OCI-LY1 (cell line): ENCODE results near the gene ZNF443.

Experiments
- H2AFZ ChIP-seq: fragments of 200-600 bp; sonication (generic), shearing (Covaris generic); 2 replicates; pipeline ENCODE4 v1.6.0; 2014; ENCODE audit warnings: antibody characterized with exemption, mild to moderate bottlenecking, low read length
- H3F3A ChIP-seq: fragments of 200-600 bp; sonication (generic), shearing (Covaris generic); 2 replicates; pipeline ENCODE4 v1.6.0; 2014; ENCODE audit warnings: mild to moderate bottlenecking, antibody characterized with exemption, low read length, moderate library complexity; ENCODE audit not compliant: insufficient read depth
- H3K27ac ChIP-seq: fragments of 200-600 bp; sonication (generic); 2 replicates; pipeline ENCODE4 v1.5.1; 2014; ENCODE audit warnings: low read length, mixed run types, mild to moderate bottlenecking, low read depth; ENCODE audit not compliant: poor library complexity, severe bottlenecking
- H3K27me3 ChIP-seq: fragments of 200-600 bp; sonication (generic); 2 replicates; pipeline ENCODE4 v1.6.0; 2014; ENCODE audit warnings: antibody characterized with exemption, mild to moderate bottlenecking, low read length, moderate library complexity; ENCODE audit not compliant: insufficient read depth
- H3K36me3 ChIP-seq: fragments of 200-600 bp; sonication (generic); 2 replicates; pipeline ENCODE4 v1.6.1; 2014; ENCODE audit warnings: mild to moderate bottlenecking, antibody characterized with exemption, low read length, moderate library complexity, mixed read lengths; ENCODE audit not compliant: insufficient read depth
- H3K4me1 ChIP-seq: fragments of 200-600 bp; sonication (generic); 2 replicates; pipeline ENCODE4 v1.5.1; 2014; ENCODE audit warnings: mild to moderate bottlenecking, low read length, moderate library complexity; ENCODE audit not compliant: insufficient read depth, severe bottlenecking
- H3K4me2 ChIP-seq: fragments of 200-600 bp; sonication (generic), shearing (Covaris generic); 2 replicates; pipeline ENCODE4 v1.6.1; 2014; ENCODE audit warnings: low read length
- H3K4me3 ChIP-seq: fragments of 200-600 bp; sonication (generic); 2 replicates; pipeline ENCODE4 v1.5.1; 2014; ENCODE audit warnings: low read length, low read depth, mild to moderate bottlenecking, mixed read lengths; ENCODE audit not compliant: poor library complexity, severe bottlenecking
- H3K79me2 ChIP-seq: fragments of 200-600 bp; shearing (Covaris generic); 2 replicates; pipeline ENCODE4 v1.6.1; 2016; ENCODE audit warnings: mixed run types, low read length, mixed read lengths; ENCODE audit not compliant: insufficient read depth
- H3K9ac ChIP-seq: fragments of 200-600 bp; sonication (generic), shearing (Covaris generic); 2 replicates; pipeline ENCODE4 v1.6.1; 2014; ENCODE audit warnings: mild to moderate bottlenecking, low read length, mixed read lengths
- H3K9me2 ChIP-seq: fragments of 200-600 bp; sonication (generic), shearing (Covaris generic); 2 replicates; pipeline ENCODE4 v1.6.1; 2014; ENCODE audit warnings: low read depth, mild to moderate bottlenecking, low read length, mixed read lengths
- H3K9me3 ChIP-seq: fragments of 200-600 bp; shearing (Covaris generic); 2 replicates; pipeline ENCODE4 v1.6.1; 2014; ENCODE audit warnings: low read length, mixed read lengths
- H4K20me1 ChIP-seq: fragments of 200-600 bp; sonication (generic), shearing (Covaris generic); 2 replicates; pipeline ENCODE4 v1.6.0; 2016; ENCODE audit warnings: mild to moderate bottlenecking, low read length; ENCODE audit not compliant: insufficient read depth
- CTCF ChIP-seq: fragments of 200-600 bp; sonication (generic), shearing (Covaris generic); IDR thresholded peaks from 2 replicates; pipeline ENCODE4 v1.5.1; 2017; ENCODE audit warnings: mild to moderate bottlenecking, antibody characterized with exemption, low read length, moderate library complexity, mixed read lengths
- EZH2 ChIP-seq: fragments of 200-600 bp; sonication (generic), shearing (Covaris generic); IDR thresholded peaks from 2 replicates; pipeline ENCODE4 v1.8.0; 2017; ENCODE audit warnings: borderline replicate concordance, mixed run types, mild to moderate bottlenecking, antibody characterized with exemption, low read length, moderate library complexity, mixed read lengths

The ZNF443 gene

DNA sequence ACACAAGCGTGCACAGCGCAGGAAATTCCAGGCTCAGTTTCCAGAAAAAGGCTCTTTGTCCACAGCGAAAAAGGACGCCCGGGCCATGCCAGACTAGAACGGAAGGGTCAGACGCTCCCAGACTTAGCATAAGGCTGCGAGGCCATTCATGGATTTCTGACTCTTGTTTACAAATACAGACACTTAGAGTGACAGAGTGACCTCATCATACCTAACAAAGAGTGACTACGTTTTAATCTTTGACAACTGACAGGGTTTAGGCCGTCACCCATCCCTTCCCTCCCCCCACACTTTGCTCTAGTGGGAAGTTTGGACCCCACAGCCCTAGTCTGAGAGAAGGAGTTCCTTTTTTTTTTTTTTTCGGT, 44.2 kb upstream of the ZNF443 start:
- Histone ChIP-seq H3F3A (no peaks in the 10 kb centered on the region), H3K36me3 (no peaks in the 10 kb centered on the region; the same call in 1 of the 2 replicates), H3K4me3 (peak overlapping the region; percentile 95), H3K27ac (no peak overlapping the region), H2AFZ (peak overlapping the region; percentile 89), H3K9me3 (peaks cover 3% of the 10 kb centered on the region; the same call in 1 of the 2 replicates), H3K9ac (peak overlapping the region; percentile 86), H3K79me2 (peaks cover 8% of the 10 kb centered on the region), H3K9me2 (no peaks in the 10 kb centered on the region), H3K4me2 (peak overlapping the region; percentile 89), H3K4me1 (peaks cover 28% of the 10 kb centered on the region), H3K27me3 (no peaks in the 10 kb centered on the region), H4K20me1 (no peaks in the 10 kb centered on the region)
- no peak for TF ChIP-seq EZH2

GRCh38 chr19:12484371-12485051, 43.7 kb upstream of the ZNF443 start, which contains the start of gene ZNF709:
Gene ZNF709 (minus strand): TSS chr19:12484816. CDS start chr19:12484657, 159 bp downstream.
- peaks cover 8% of the 10 kb centered on the region for H3K79me2 ChIP-seq
- H3F3A ChIP-seq = no peaks in the 10 kb centered on the region
- TF ChIP-seq CTCF (no peak), EZH2 (no peak)
- peak within 1 kb of the TSS; percentile 89 for H3K4me2 ChIP-seq
- peaks cover 3% of the 10 kb centered on the region; the same call in 1 of the 2 replicates for H3K9me3 ChIP-seq
- H3K4me3 ChIP-seq = peak within 1 kb of the TSS; percentile 95
- peak within 1 kb of the TSS; percentile 89 for H2AFZ ChIP-seq
- H3K27me3 ChIP-seq = no peaks in the 10 kb centered on the region
- no peaks in the 10 kb centered on the region for H3K9me2 ChIP-seq
- no peaks in the 10 kb centered on the region for H4K20me1 ChIP-seq
- H3K9ac ChIP-seq = peak within 1 kb of the TSS; percentile 86
- H3K27ac ChIP-seq = peak within 1 kb of the TSS; percentile 27
- H3K4me1 ChIP-seq = peaks cover 28% of the 10 kb centered on the region
- H3K36me3 ChIP-seq = no peaks in the 10 kb centered on the region; the same call in 1 of the 2 replicates

DNA sequence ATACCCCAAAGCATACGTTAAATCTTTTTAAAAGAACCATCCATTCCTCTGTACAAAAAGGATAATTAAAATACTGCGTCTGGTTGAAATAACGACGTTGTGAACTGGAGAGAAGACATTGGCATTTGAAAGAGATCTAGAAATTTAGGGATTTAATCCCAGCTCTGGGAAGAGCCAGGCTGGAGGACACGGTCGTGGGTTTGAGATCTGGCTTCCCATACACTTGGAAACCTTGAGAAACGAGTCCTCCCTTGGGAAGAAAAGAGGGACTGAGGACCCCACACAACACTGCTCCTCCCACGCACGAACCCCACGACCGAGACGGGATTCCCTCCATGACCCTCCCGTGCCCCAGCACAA, 43.2 kb upstream of the ZNF443 start:
- no peaks in the 10 kb centered on the region for H4K20me1 ChIP-seq
- H3K9me3 ChIP-seq = peaks cover 3% of the 10 kb centered on the region; the same call in 1 of the 2 replicates
- peak overlapping the region; percentile 86 for H3K9ac ChIP-seq
- H3K27ac ChIP-seq = no peak overlapping the region
- no peaks in the 10 kb centered on the region; the same call in 1 of the 2 replicates for H3K36me3 ChIP-seq
- H3K9me2 ChIP-seq = no peaks in the 10 kb centered on the region
- peak overlapping the region; percentile 89 for H3K4me2 ChIP-seq
- TF ChIP-seq EZH2 (no peak), CTCF (no peak)
- H3K79me2 ChIP-seq = peaks cover 8% of the 10 kb centered on the region
- H3K27me3 ChIP-seq = no peaks in the 10 kb centered on the region
- H2AFZ ChIP-seq = peak overlapping the region; percentile 54
- no peaks in the 10 kb centered on the region for H3F3A ChIP-seq
- H3K4me1 ChIP-seq = peaks cover 28% of the 10 kb centered on the region
- H3K4me3 ChIP-seq = peak overlapping the region; percentile 95

GRCh38 chr19:12482509-12482886, 41.7 kb upstream of the ZNF443 start:
- H2AFZ ChIP-seq = no peak overlapping the region
- H3K9me2 ChIP-seq = no peaks in the 10 kb centered on the region
- H3K9ac ChIP-seq = no peak overlapping the region
- peaks cover 8% of the 10 kb centered on the region for H3K79me2 ChIP-seq
- no peaks in the 10 kb centered on the region for H3K27me3 ChIP-seq
- H3K4me1 ChIP-seq = peaks cover 28% of the 10 kb centered on the region
- peak overlapping the region; percentile 54 for H3K27ac ChIP-seq
- no peaks in the 10 kb centered on the region; the same call in 1 of the 2 replicates for H3K36me3 ChIP-seq
- peaks cover 10% of the 10 kb centered on the region; the same call in 1 of the 2 replicates for H3K9me3 ChIP-seq
- H3F3A ChIP-seq = no peaks in the 10 kb centered on the region
- peak overlapping the region; percentile 31 for H3K4me2 ChIP-seq
- no peak for TF ChIP-seq CTCF
- TF ChIP-seq EZH2 = no peak
- H3K4me3 ChIP-seq = peak overlapping the region; percentile 17
- H4K20me1 ChIP-seq = no peaks in the 10 kb centered on the region
